GM06990 (cell line): ENCODE results near the gene ODAD4.

ENCODE experiments used
- DNase-seq: peaks from one replicate; pipeline ENCODE4 v3.0.0-alpha.2; 2011; ENCODE audit not compliant: insufficient read length; ENCODE audit errors: extremely low read depth
- H3K27me3 ChIP-seq: replicated peaks from 2 replicates; pipeline ENCODE4 v1.6.0; 2011; ENCODE audit warnings: low read length; ENCODE audit not compliant: control insufficient read depth, insufficient read depth
- H3K36me3 ChIP-seq: 2 replicates; pipeline ENCODE4 v1.5.1; 2011; ENCODE audit warnings: low read length; ENCODE audit not compliant: control insufficient read depth, insufficient read depth
- H3K4me3 ChIP-seq: replicated peaks from 2 replicates; pipeline ENCODE4 v1.5.1; 2011; ENCODE audit warnings: low read depth, mild to moderate bottlenecking, control low read depth, low read length
- TF ChIP-seq, protein P1 (sequence below): IDR thresholded peaks from 2 replicates; pipeline ENCODE4 v1.5.1; 2011; ENCODE audit warnings: low read length, control low read depth, mild to moderate bottlenecking, inconsistent platforms; ENCODE audit not compliant: insufficient read depth, poor library complexity, severe bottlenecking

Gene ODAD4

DNA sequence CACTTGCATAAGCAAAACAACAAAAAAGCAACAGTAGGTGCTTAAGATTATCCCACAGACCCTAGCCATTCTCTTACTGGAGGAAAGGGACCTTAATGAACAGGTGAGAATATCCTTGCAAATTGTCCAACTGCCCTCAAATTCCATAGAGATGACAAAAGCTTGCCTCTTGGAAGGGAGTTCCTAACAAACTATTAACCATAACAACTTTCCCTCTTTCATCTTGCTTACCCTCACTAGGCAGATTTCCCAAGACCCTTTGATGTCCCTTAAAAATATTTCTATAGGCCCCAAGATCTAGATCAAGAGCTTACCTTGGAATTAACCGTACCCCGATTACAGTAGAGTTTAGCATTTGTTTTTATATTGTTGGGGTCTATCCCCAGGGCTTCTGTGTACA lies 58.0 kb downstream of the ODAD4 start:
- Histone ChIP-seq H3K36me3 (peaks cover 30% of the 10 kb centered on the region), H3K4me3 (no peak overlapping the region), H3K27me3 (no peaks in the 10 kb centered on the region)
- no peak for DNase-seq
- TF ChIP-seq, protein P1, sequence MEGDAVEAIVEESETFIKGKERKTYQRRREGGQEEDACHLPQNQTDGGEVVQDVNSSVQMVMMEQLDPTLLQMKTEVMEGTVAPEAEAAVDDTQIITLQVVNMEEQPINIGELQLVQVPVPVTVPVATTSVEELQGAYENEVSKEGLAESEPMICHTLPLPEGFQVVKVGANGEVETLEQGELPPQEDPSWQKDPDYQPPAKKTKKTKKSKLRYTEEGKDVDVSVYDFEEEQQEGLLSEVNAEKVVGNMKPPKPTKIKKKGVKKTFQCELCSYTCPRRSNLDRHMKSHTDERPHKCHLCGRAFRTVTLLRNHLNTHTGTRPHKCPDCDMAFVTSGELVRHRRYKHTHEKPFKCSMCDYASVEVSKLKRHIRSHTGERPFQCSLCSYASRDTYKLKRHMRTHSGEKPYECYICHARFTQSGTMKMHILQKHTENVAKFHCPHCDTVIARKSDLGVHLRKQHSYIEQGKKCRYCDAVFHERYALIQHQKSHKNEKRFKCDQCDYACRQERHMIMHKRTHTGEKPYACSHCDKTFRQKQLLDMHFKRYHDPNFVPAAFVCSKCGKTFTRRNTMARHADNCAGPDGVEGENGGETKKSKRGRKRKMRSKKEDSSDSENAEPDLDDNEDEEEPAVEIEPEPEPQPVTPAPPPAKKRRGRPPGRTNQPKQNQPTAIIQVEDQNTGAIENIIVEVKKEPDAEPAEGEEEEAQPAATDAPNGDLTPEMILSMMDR, result no peak

DNA sequence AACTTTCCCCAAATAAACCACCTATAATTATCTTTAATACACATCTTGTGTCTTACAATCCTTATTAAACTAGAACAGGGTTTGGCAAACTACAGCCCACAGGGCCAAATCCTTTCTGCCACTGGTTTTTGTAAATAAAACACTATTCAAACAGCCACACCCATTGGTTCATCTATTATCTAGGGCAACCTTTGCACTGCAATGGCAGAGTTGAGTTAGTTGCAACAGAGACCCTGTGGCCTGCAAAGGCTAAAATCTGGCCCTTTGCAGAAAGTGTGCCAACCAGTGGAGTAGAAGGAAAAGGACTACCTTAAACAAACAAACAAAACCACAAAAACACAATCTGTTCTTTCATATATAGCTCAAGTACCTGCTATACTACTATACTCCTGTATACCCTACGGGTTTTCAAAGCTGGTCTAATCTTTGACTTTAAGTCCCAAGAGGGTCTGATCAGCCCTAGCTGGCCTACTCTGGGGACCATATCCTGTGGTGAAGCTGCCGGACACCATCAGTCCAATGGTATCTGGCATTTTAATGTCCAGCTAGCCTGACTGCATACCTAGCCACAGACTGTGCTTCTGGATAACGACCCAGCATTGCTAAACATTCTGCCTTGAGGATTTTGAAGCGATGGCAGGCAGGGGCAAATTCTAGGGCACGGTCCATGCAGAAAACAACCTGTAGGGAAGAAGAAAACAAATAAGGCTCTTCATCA lies 59.4 kb downstream of the ODAD4 start:
- Histone ChIP-seq H3K4me3 (no peak overlapping the region), H3K27me3 (no peaks in the 10 kb centered on the region), H3K36me3 (peaks cover 25% of the 10 kb centered on the region)
- TF ChIP-seq, protein P1, result no peak
- DNase-seq, result no peak

DNA sequence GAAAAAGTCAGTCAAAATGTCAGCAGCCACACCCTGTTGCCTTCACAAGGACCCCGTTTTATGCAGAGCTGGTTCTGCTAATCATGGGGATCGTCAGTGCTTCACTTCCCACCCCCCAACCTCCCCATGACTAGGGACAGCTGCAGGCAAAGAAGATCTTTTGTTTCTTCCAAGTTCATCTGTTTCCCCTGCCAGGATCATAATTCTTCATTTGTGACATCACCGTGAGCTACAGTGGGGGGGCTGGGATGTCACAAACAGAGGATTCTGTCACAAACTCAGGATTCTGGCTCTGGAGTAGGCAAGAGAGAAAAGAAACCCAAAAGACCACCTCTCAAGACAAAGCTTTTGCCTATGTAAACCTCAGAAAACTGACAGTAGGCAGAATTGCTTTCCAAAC lies 62.2 kb downstream of the ODAD4 start:
- H3K27me3 ChIP-seq, result no peaks in the 10 kb centered on the region
- DNase-seq, result no peak
- peaks cover 25% of the 10 kb centered on the region for H3K36me3 ChIP-seq

DNA sequence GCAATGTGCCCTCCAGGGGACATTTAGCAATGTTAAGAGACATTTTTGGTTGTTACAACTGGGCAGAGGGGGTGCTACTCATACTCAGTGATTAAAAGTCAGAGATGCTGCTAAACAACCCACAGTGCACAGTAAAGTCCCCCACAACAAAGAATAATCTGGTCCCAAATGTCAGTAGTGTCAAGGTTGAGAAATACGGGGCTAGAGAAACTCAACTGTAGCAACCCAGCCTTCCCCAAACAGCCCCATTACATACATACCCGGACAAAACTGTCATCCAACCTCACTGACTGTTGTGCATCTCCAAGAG lies 66.4 kb downstream of the ODAD4 start:
- Histone ChIP-seq H3K4me3 (no peak overlapping the region), H3K36me3 (peaks cover 22% of the 10 kb centered on the region), H3K27me3 (no peaks in the 10 kb centered on the region)
- DNase-seq, result no peak
- TF ChIP-seq, protein P1, result no peak

More for the DNA sequence above, 62.2 kb downstream of the ODAD4 start:
- TF ChIP-seq, protein P1, result no peak
- no peak overlapping the region for H3K4me3 ChIP-seq

DNA sequence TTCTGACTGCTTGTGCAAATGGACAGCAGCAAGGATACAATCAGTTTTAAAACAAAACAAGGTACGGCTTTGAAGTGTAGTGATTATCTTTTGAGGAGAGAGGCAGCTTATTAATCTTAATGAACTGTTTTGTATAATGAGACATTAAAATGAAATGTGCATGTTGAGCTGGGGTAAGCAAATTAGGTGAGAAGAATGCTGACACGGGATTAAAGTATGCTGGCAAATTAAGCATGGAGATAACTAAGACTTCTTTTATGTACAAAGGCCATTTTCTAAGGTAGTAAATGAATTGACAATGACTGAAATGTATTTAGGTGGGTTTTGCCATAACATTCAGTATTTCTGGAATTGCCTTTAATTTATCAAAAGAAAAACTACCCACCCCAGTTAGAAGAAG lies 68.1 kb downstream of the ODAD4 start:
- H3K27me3 ChIP-seq, result no peaks in the 10 kb centered on the region
- H3K36me3 ChIP-seq, result peaks cover 18% of the 10 kb centered on the region
- DNase-seq, result no peak
- no peak overlapping the region for H3K4me3 ChIP-seq
- TF ChIP-seq, protein P1, result no peak
